ENCODE measurements around the gene U2SURP. TPM values are rescaled to one million over a fixed set of nuclear protein-coding genes. Genes with fewer than 3 reads are reported as not detected.

Gene U2SURP
- total and polyA plus RNA-seq, 4 donors, result 8.3 to 41.2 (median 30.3) TPM

GRCh38 chr3:143098032-143098764 is 96.8 kb downstream of the U2SURP start:
- TF ChIP-seq REST (IDR thresholded peaks at IDR 0.05) (no peak), RXRA (IDR thresholded peaks at IDR 0.05) (peak; percentile 22 to 50), HNF4A (conservative IDR thresholded peaks at IDR 0.05) (peak in 1 of 2 donors; percentile 28), FOXA2 (IDR thresholded peaks at IDR 0.05) (peak; percentile 21), FOXA1 (IDR thresholded peaks at IDR 0.05) (no peak)
- TF ChIP-seq, protein P1, sequence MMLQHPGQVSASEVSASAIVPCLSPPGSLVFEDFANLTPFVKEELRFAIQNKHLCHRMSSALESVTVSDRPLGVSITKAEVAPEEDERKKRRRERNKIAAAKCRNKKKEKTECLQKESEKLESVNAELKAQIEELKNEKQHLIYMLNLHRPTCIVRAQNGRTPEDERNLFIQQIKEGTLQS (IDR thresholded peaks at IDR 0.05), result no peak
- Histone ChIP-seq H3K36me3 (ENCODE audit: control insufficient read depth in 4 of 4, insufficient read depth in 3 of 4, low read depth in 1 of 4, low read length in 3 of 4) (no peaks in the 10 kb centered on the region), H3K4me1 (ENCODE audit: control insufficient read depth in 4 of 4, insufficient read depth in 4 of 4, low read length in 3 of 4) (peaks cover 0 to 6% (median 0%) of the 10 kb centered on the region in 4 donors), H3K27ac (ENCODE audit: low read depth in 1 of 2, low read length in 2 of 2) (no peak overlapping the region), H3K4me3 (ENCODE audit: low read depth in 1 of 3, low read length in 3 of 3) (no peak overlapping the region), H3K9me3 (ENCODE audit: control insufficient read depth in 4 of 4, low read length in 3 of 4) (peaks cover 0 to 5% (median 2%) of the 10 kb centered on the region in 4 donors), H3K27me3 (ENCODE audit: control insufficient read depth in 4 of 4, insufficient read depth in 4 of 4, low read length in 3 of 4) (no peaks in the 10 kb centered on the region), H3K9ac (ENCODE audit: low read depth in 1 of 2, low read length in 2 of 2) (no peak overlapping the region)
- no peak for DNase-seq (ENCODE audit: low spot score)
- 59% methylated on average over 5 of the region's 5 CpGs for WGBS

DNA sequence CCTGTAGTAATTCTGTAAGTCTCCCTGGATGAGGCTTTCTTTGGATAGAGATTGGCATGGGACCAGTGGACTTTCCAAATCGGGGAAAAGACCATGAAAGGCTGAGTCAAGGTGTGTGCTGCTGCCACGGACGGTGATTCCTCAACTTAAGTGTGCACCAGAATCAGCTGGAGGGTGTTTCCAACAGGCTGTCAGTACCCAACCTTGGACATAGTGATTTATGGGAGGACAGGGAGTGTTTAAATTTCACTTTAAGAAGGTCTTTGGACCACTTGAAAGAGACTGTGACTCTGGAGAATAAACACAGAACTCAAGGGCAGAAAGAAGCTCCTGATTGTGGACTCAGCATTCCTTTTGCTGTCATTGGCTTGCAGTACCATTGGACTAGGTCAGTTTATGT is 97.8 kb downstream of the U2SURP start:
- no peak overlapping the region for H3K4me3 ChIP-seq (ENCODE audit: low read depth in 1 of 3, low read length in 3 of 3)
- H3K4me1 ChIP-seq (ENCODE audit: control insufficient read depth in 4 of 4, insufficient read depth in 4 of 4, low read length in 3 of 4), result peaks cover 0 to 6% (median 0%) of the 10 kb centered on the region in 4 donors
- 76% methylated on average over 3 of the region's 3 CpGs for WGBS
- H3K27ac ChIP-seq (ENCODE audit: low read depth in 1 of 2, low read length in 2 of 2), result no peak overlapping the region
- DNase-seq (ENCODE audit: low spot score), result no peak
- peaks cover under 1 to 10% (median 5%) of the 10 kb centered on the region in 4 donors for H3K9me3 ChIP-seq (ENCODE audit: control insufficient read depth in 4 of 4, low read length in 3 of 4)
- H3K9ac ChIP-seq (ENCODE audit: low read depth in 1 of 2, low read length in 2 of 2), result no peak overlapping the region
- TF ChIP-seq JUND (IDR thresholded peaks at IDR 0.05), result no peak
- TF ChIP-seq CTCF (IDR thresholded peaks at IDR 0.05; ENCODE audit: low read depth, low read length, missing input control), result no peak
- no peaks in the 10 kb centered on the region for H3K36me3 ChIP-seq (ENCODE audit: control insufficient read depth in 4 of 4, insufficient read depth in 3 of 4, low read depth in 1 of 4, low read length in 3 of 4)
- no peaks in the 10 kb centered on the region for H3K27me3 ChIP-seq (ENCODE audit: control insufficient read depth in 4 of 4, insufficient read depth in 4 of 4, low read length in 3 of 4)

GRCh38 chr3:143099690-143100089 is 98.3 kb downstream of the U2SURP start:
- Histone ChIP-seq H3K27me3 (ENCODE audit: control insufficient read depth in 4 of 4, insufficient read depth in 4 of 4, low read length in 3 of 4) (no peaks in the 10 kb centered on the region), H3K36me3 (ENCODE audit: control insufficient read depth in 4 of 4, insufficient read depth in 3 of 4, low read depth in 1 of 4, low read length in 3 of 4) (no peaks in the 10 kb centered on the region), H3K4me1 (ENCODE audit: control insufficient read depth in 4 of 4, insufficient read depth in 4 of 4, low read length in 3 of 4) (peaks cover 0 to 6% (median 0%) of the 10 kb centered on the region in 4 donors), H3K9me3 (ENCODE audit: control insufficient read depth in 4 of 4, low read length in 3 of 4) (peaks cover 3 to 15% (median 6%) of the 10 kb centered on the region in 4 donors), H3K27ac (ENCODE audit: low read depth in 1 of 2, low read length in 2 of 2) (no peak overlapping the region), H3K9ac (ENCODE audit: low read depth in 1 of 2, low read length in 2 of 2) (no peak overlapping the region), H3K4me3 (ENCODE audit: low read depth in 1 of 3, low read length in 3 of 3) (no peak overlapping the region)
- DNase-seq (ENCODE audit: low spot score), result no peak
- TF ChIP-seq GABPA (IDR thresholded peaks at IDR 0.05 in 1 of 2, conservative IDR thresholded peaks at IDR 0.05 in 1 of 2), result no peak
- no peak for TF ChIP-seq RXRA (IDR thresholded peaks at IDR 0.05)
- no peak for TF ChIP-seq ZBTB33 (IDR thresholded peaks at IDR 0.05)
- TF ChIP-seq CTCF (IDR thresholded peaks at IDR 0.05; ENCODE audit: low read depth, low read length, missing input control), result no peak
- no peak for TF ChIP-seq SP1 (IDR thresholded peaks at IDR 0.05)
- TF ChIP-seq JUND (IDR thresholded peaks at IDR 0.05), result no peak
- TF ChIP-seq HNF4G (IDR thresholded peaks at IDR 0.05), result no peak
- TF ChIP-seq YY1 (IDR thresholded peaks at IDR 0.05), result no peak
- TF ChIP-seq EGR1 (IDR thresholded peaks at IDR 0.05; ENCODE audit: low read depth in 2 of 2), result no peak
- WGBS, result 85% methylated on average over 2 of the region's 2 CpGs

Measured in liver (tissue), 9 donors.